Measurements from ENCODE around the gene TTC4. TPM values are rescaled to one million over a fixed set of nuclear protein-coding genes. Genes with fewer than 3 reads are reported as not detected.

TTC4 gene
- total RNA-seq, 1 experiment from 2014 or later = 25.5 TPM

- Histone ChIP-seq H3K36me3 (ENCODE audit: insufficient read depth, low read length, poor library complexity, severe bottlenecking) (no peaks in the 10 kb centered on the region), H3K27me3 (replicated peaks; ENCODE audit: insufficient read depth, low read depth, low read length, poor library complexity) (no peaks in the 10 kb centered on the region), H3K4me3 (ENCODE audit: low read depth, low read length, poor library complexity, severe bottlenecking) (no peak overlapping the region), H3K9me3 (ENCODE audit: low read depth, low read length, poor library complexity, severe bottlenecking) (no peaks in the 10 kb centered on the region), H3K27ac (ENCODE audit: low read depth, low read length, poor library complexity, severe bottlenecking) (no peak overlapping the region), H3K4me1 (ENCODE audit: insufficient read depth, low read length, poor library complexity, severe bottlenecking) (peaks cover 12% of the 10 kb centered on the region)
- no TSS peak for BruUV-seq (replicated peaks)
- TF ChIP-seq EZH2 (IDR thresholded peaks at IDR 0.05; ENCODE audit: borderline replicate concordance, low read depth, low read length, poor library complexity, severe bottlenecking) (no peak), CTCF (conservative IDR thresholded peaks at IDR 0.05; ENCODE audit: low read depth, low read length) (no peak)
- no peak for DNase-seq (ENCODE audit: low spot score)
- ChIA-PET CTCF (no interaction called here), POLR2A (ENCODE audit: low non-redundant PET) (no interaction called here)
- intact Hi-C loops (cut with micrococcal nuclease; ENCODE audit: unreplicated experiment) = no loop called here
Observed at GRCh38 chr1:54767526-54767925, 51.9 kb downstream of the TTC4 start.

GRCh38 chr1:54768093-54768492 lies 52.4 kb downstream of the TTC4 start:
- H3K27me3 ChIP-seq (replicated peaks; ENCODE audit: insufficient read depth, low read depth, low read length, poor library complexity) = no peaks in the 10 kb centered on the region
- H3K36me3 ChIP-seq (ENCODE audit: insufficient read depth, low read length, poor library complexity, severe bottlenecking) = no peaks in the 10 kb centered on the region
- POLR2A ChIA-PET (ENCODE audit: low non-redundant PET) = no interaction called here
- TF ChIP-seq EZH2 (IDR thresholded peaks at IDR 0.05; ENCODE audit: borderline replicate concordance, low read depth, low read length, poor library complexity, severe bottlenecking) (no peak), CTCF (conservative IDR thresholded peaks at IDR 0.05; ENCODE audit: low read depth, low read length) (peak; percentile 44)
- H3K4me1 ChIP-seq (ENCODE audit: insufficient read depth, low read length, poor library complexity, severe bottlenecking) = peaks cover 12% of the 10 kb centered on the region
- intact Hi-C loops (cut with micrococcal nuclease; ENCODE audit: unreplicated experiment) = no loop called here
- CTCF ChIA-PET = no interaction called here
- peak; percentile 55 for DNase-seq (ENCODE audit: low spot score)
- no peak overlapping the region for H3K4me3 ChIP-seq (ENCODE audit: low read depth, low read length, poor library complexity, severe bottlenecking)
- no peak overlapping the region for H3K27ac ChIP-seq (ENCODE audit: low read depth, low read length, poor library complexity, severe bottlenecking)
- H3K9me3 ChIP-seq (ENCODE audit: low read depth, low read length, poor library complexity, severe bottlenecking) = no peaks in the 10 kb centered on the region
- BruUV-seq (replicated peaks) = no TSS peak

DNA sequence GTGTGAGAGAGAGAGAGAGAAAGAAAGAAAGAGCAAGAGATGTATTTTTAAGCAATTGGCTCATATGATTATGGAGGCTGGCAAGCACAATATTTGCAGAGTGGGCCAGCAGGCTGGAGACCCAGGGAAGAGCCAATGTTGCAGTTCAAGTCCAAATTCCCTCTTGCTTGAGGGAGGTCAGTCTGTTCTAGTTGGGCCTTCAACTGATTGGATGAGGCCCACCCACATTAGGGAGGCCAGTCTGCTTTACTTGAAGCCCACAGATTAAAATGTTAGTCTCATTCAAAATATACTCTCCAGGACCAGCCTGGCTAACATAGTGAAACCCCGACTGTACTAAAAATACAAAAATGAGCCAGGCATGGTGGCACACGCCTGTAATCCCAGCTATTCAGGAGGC lies 57.3 kb downstream of the TTC4 start:
- no peak overlapping the region for H3K27ac ChIP-seq (ENCODE audit: low read depth, low read length, poor library complexity, severe bottlenecking)
- H3K4me3 ChIP-seq (ENCODE audit: low read depth, low read length, poor library complexity, severe bottlenecking) = no peak overlapping the region
- no peak for DNase-seq (ENCODE audit: low spot score)
- ChIA-PET CTCF (no interaction called here), POLR2A (ENCODE audit: low non-redundant PET) (no interaction called here)
- no TSS peak for BruUV-seq (replicated peaks)
- H3K27me3 ChIP-seq (replicated peaks; ENCODE audit: insufficient read depth, low read depth, low read length, poor library complexity) = no peaks in the 10 kb centered on the region
- peaks cover 11% of the 10 kb centered on the region for H3K4me1 ChIP-seq (ENCODE audit: insufficient read depth, low read length, poor library complexity, severe bottlenecking)
- intact Hi-C loops (cut with micrococcal nuclease; ENCODE audit: unreplicated experiment) = no loop called here
- no peaks in the 10 kb centered on the region for H3K9me3 ChIP-seq (ENCODE audit: low read depth, low read length, poor library complexity, severe bottlenecking)
- H3K36me3 ChIP-seq (ENCODE audit: insufficient read depth, low read length, poor library complexity, severe bottlenecking) = no peaks in the 10 kb centered on the region
- TF ChIP-seq EZH2 (IDR thresholded peaks at IDR 0.05; ENCODE audit: borderline replicate concordance, low read depth, low read length, poor library complexity, severe bottlenecking) (no peak), CTCF (conservative IDR thresholded peaks at IDR 0.05; ENCODE audit: low read depth, low read length) (no peak)
